Stimulated activated naive CD8-positive, alpha-beta T cell treated with anti-CD3 and anti-CD28 coated beads, Interleukin-15, Interleukin-2, amounts not matched to agents 100 U/mL and 50 U/mL, for 24 hours (primary cell): ENCODE results near the gene PLPP3.

Experiments
- ATAC-seq: fragments of 150-1000 bp; cut with Tn5 transposase; one replicate; pipeline ENCODE4 v1.10.0; 2021
- DNase-seq: peaks from one replicate; pipeline ENCODE4 v3.0.0; 2021

The PLPP3 gene

DNA sequence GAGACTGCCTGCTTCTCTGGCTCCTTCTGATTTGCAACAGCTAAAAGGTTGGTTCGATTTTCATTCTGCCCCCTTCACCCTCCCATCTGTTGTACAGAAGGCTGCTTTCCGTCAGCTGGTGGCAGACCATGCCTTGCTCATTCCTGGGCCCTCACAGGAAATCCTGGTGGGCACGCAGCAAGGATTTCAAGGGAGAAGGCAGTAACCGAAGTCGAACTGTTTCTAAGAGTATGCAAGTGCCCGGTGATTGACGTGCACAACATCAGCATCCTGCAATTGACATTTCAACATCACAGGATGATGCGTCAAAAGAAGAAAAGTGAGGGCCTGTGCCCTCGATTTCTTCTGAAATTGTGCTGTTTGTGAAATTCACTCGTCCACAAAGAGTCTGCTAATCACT is 83.8 kb downstream of the PLPP3 start:
- no peak for DNase-seq
- no peak for ATAC-seq

DNA sequence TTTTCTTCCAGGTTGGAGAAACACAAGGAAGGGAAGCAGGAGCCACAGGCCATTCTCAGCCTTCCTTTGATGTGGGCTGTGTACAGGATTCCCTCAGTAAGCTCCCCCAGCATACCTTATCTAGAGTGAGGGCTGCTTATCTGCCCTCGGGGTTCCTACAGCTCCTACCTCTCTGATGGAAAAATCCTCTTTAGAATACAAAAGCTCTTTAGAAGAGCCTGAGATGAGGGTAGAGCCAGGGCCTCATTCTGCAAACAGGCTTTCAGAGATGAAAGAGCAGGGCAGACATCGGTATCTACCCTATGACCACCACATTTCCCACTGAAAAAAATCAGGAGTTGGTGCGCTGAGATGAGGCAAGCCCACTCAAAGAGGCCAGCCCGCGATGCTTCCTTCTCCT is 85.1 kb downstream of the PLPP3 start:
- DNase-seq: no peak
- ATAC-seq: no peak

DNA sequence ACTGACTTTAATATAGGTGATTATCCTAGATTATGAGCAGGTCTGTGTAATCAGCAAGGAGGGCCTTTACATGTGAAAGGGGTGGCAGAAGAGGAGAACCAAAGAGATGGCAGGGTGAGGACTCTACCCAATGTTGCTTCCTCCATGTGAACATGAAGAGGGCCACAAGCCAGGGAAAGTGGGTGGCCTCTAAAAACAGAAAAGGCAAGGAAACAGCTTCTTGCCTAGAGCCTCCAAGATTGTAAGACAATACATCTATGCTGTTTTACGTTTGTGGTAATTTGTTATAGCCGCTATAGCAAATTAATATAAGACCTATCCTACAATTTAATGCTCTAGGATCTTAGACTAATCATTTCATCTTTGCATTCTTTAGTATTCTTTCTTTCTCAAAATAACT is 85.5 kb downstream of the PLPP3 start:
- DNase-seq (no peak), ATAC-seq (no peak)

DNA sequence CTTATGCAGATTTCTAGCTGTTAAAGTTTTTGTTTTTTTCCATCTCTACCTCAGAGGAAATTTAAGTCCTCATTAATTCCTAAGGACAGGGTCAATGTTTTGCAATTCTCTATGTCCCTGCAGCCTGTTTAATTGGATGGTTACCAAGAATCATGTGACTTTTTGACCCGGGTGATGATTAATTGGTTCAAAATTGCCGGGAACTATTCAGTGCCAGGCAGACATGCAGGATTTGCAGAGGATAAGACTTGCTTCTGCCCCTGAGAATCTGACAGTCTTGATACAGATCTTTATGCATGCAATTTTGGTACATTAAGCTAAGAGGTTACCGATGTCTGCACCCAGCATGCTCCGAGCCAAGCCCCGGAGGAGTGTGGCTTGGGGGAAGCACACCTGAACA is 87.9 kb downstream of the PLPP3 start:
- no peak for ATAC-seq
- DNase-seq: no peak

DNA sequence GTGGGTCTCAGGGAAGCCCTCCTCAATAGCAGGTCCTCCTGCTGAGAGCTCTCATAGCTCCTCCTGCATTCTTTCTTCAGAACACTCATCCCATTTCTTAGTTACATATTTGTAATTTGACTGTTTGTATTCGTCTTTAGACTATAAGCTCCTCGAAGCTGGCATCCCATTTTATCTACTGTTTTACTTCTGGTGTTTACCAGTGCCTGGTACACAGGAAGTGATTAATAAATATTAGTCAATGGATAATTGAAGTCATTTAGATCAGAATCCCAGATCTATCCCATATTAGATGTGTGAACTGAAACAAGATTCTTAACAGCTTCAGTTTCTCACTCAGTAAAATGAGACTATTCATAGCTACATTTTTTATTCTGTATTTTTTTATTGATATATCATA is 88.7 kb downstream of the PLPP3 start:
- ATAC-seq (no peak), DNase-seq (no peak)

DNA sequence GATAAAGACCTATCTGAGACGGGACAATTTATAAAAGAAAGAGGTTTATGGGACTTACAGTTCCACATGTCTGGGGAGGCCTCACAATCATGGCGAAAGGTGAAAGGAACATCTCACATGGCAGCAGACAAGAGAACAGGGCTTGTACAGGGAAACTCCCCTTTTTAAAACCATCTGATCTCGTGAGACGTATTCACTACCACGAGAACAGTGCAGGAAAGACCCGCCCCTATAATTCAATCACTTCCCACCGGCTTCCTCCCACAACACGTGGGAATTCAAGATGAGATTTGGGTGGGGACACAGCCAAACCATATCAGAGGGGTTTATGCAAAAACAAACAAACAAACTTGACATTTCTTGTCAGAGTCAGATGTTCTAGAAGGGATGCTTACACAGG is 89.7 kb downstream of the PLPP3 start:
- ATAC-seq (no peak), DNase-seq (no peak)

DNA sequence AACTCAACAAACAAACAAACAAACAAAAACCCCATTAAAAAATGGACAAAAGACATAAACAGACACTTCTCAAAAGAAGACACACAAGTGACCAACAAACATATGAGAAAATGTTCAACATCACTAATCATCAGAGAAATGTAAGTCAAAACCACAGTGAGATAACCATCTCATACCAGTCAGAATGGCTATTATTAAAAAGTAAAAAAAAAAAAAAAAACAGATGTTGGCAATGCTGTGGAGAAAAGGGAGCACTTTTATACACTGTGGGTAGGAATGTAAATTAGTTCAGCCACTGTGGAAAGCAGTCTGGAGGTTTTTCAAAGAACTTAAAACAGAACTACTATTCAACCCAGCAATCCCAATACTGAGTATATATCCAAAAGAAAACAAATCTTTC is 94.7 kb downstream of the PLPP3 start:
- DNase-seq (no peak), ATAC-seq (no peak)

DNA sequence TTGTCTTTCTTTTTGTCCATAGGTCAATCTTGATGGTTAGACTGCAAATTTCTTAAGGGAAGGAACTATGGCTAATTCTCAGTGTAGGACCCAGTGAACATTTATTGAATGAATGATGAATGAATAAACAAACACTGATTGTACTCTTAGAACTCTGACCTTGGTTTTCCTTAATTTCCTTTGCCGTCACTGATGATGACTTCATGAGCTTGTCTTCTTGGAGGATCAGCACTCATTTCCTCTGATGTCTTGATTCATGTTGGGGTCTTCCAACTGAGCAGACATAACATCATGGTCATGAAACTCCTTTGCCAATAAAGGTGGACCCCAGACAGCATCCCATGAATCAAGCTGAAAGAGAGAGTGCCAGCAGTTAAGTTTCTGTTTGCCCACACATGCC is 96.3 kb downstream of the PLPP3 start:
- no peak for ATAC-seq
- no peak for DNase-seq

DNA sequence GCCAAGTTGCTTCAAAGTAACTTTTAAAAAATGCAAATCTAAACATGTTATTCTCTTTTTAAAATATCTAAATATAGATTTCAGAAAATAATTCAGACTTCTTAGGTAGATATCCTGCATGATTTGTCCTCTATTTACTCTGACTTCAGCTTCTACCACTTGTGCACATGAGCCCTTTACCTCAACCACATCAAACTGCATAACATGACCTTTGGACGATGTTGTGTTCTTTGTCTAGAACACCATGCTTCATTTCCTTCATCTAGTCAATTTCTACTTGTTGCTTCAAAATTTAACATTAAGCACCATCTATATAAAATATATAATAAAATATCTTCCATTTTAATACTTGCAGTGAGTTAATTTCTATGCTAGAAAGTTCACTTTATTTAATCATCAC is 96.9 kb downstream of the PLPP3 start:
- ATAC-seq (no peak), DNase-seq (no peak)

DNA sequence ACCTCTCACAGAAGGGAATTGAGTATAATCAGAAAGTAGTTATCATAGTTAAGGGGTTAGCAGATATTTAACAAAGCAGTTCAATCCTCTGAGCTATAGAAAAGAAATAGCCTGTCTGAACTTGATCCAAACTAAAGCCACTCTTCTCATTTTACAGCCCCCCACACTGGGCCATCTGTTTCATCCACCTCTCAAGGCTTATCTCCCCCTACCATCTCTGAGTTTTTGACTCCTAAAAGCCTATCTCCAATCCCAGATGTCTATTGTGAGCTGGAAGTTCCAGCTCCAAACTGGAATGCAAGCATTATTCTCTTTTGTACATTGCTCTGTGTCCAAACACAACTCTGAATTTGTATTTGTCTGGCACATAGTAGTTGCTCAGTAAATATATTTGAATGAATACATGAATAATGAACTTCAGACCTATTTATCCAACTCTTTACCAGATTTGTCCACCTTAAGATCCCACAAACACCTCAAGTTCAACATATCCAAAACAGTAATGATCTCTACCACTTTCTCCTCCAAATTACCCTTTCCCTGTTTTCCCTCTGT is 98.1 kb downstream of the PLPP3 start:
- no peak for ATAC-seq
- no peak for DNase-seq

DNA sequence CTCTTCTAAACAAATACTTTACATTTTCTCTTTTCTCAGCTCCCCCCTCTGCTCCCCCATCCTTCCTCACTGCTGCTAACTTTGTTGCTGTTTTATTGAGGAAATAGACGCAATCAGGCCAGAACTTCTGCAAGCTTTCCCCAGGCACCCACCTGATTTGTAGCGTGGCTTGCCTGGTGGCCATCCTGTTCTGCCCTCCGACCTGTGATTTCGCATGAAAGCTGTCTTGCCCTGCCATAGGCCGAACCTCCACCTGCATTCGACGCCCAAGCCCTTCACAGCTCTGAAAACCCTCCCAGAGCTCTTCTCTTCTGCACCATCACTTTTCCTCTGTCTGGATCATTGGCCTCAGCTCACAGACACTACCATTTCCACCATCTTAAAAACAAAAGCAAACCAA is 100.6 kb downstream of the PLPP3 start:
- ATAC-seq: no peak

DNA sequence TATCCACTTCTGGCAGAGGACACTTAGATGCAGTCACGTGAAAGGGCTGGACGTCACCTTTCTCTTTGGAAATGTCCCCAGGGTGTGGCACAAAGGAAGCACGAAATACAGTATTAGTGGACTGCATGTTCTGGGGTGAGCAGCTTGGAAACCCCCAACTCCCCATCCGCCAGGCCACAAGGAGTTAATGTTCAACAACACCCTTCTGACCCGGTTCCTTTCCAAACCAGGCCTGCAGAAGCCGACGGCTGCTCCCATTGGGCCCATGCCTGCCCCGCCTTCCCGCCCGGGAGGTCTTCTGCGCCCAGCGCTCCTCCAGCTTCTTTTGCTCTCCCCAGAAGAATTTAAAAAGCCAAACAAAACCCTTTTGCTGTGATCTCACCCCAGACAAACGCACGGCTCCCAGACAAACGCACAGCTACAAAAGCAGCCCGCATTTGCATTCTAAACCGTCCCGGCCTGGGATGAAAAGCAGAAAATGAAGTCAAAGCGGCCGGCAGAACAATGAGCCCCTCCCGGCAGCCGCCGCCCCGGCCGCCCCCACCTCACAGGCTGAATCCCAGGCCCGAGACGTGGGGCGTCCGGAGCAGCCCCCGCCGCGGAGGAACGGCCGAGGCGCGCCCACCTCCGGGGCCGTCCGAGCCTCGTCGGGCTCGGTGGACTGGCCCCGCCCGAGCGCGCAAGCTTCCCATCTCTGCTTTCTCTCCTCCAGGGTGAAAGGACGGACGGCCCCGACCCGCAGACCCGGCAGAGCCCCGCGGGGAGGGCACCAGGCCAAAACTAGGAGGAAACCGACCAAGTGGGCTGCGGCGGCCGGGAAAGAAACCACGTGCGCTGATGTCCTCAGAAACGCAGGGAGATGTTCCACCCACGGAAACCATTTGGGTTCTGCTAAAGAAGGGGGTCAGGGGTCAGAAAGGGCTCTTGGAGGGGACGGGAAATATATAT is 101.9 kb downstream of the PLPP3 start:
- no peak for ATAC-seq
- DNase-seq: no peak

More for the DNA sequence above, 100.6 kb downstream of the PLPP3 start:
- DNase-seq: no peak

DNA sequence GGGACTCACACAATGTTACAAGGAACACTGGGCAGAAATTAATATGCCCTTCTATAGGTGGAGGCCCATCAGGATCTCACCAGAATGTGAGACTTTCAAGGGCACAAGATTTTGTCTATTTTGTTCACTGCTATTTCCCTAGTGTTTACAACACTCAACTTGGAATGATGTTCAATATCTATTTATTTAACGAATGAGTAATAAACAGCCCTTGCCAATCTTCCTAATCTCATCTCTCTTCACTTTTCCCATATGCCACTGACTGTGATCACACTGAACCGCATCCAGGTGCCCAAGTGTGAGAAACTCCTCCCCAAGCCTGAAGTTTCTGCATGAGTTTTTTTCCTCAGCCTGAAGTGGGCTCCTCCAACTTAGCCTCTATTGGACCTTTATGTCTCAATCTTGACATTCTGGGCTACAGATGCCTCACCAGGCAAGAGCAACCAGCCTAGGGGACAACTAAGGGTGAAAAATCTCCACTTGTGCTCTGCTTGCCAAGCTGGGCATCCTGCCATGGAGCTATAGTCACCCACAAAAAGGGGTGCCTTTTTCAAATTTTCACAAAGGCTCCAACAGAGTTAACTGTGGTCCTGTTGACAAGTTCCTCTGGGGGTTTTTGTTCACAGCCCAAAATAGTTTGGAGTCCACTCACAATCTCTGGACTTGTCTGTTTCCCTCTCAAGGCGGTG is 105.6 kb downstream of the PLPP3 start:
- ATAC-seq (no peak), DNase-seq (no peak)

DNA sequence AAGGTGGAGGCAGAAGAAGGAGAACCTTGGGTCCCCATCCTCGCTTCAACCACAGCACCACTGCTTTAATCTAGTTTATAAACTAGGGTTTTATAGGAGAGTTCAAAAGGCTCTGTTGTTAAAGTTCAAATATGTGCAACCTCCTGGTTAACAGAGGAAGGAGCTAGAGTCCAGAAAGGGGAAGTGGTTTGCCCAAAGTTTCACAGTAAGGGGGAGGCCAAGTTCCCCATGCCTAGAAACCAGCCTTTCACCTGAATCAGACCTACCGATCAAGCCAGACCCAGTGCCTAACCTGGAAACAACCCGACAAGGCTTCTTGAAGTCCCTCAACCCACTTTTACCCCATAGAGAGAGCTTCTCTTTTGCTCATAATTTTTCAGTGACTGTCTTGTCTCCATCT is 106.5 kb downstream of the PLPP3 start:
- ATAC-seq (no peak), DNase-seq (no peak)

DNA sequence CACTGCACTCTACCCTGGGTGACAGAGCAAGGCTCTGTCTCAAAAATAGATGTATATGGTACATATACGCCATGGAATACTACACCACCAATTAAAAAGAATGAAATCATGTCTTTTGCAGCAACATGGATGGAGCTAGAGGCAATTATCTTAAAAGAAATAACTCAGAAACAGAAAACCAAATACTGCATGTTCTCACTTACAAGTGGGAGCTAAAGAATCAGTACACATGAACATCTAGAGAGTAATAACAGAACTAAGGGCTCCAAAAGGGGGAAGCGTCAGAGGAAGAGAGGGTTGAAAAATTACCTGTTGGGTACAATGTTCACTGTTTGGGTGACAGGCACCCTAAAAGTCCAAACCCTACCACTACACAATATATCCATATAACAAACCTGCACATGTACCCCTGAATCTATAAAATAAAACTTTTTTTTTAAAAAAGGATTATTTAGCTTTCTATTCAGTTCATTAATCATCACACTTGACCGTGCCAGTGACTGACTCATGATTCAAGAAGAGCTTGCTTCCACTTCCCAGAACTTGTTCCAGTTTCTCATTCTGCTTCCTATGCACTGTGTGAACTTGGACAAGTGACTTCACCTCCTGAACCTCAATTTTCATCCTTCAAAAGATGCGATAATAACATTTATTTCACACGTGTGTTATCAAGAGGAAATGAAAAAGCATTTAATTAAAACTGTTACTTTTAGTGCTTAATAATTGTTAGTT is 109.6 kb downstream of the PLPP3 start:
- DNase-seq (no peak), ATAC-seq (no peak)

DNA sequence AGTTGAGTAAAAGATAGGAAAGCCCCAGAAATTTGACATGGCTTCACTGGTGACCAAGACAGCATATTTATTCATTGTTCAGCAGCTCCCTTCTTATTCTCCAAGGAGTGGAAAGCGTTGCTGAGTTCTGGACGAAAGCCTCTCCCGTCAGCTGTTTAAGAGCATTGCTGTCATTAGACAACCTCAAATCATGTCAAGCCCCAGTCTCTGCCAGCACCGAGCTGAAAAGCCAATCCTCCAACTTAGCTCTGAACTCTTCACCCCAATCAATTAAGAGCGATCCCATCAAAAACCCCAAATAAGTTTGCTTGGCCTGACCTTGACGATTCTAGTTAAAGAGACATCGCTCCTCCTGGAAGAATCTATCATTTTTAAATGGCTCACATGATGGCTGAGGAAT is 110.8 kb downstream of the PLPP3 start:
- no peak for DNase-seq
- ATAC-seq: no peak

DNA sequence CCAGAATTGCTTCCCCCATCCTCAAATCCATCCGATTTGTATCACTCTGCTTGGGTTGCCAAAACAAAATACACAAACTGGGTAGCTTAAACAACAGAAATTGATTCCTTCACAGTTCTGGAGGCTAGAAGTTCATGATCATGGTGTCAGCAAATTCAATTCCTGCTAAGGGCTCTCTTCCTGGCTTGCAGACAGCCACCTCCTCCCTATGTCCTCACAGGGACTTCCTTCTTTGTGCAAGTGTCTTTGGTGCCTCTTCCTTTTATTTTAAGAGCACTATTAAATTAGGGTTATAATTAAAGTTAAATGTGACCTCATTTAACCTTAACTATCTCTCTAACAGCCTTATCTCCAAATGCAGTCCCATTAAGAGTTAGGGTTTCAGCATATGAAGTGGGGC is 112.8 kb downstream of the PLPP3 start:
- ATAC-seq: no peak
- no peak for DNase-seq

DNA sequence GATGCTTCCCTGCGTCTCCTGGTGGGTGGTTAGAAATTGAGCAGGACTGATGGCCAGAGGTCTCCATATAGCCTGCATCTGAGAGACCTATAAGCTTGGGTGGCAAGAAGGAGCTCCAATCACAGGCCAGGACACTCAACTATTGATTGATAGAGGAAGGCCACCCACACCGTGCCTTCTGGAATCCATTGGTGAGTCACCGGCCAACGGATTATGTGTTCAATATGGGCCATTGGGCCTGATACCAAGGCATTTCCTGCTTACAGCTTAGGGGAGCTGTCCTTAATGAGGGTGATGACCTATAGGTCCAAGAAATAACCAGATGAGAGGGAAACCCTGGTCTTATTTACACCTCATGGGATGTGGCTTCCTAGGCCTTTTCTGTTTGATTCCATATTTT is 115.1 kb downstream of the PLPP3 start:
- DNase-seq: no peak
- ATAC-seq: no peak

DNA sequence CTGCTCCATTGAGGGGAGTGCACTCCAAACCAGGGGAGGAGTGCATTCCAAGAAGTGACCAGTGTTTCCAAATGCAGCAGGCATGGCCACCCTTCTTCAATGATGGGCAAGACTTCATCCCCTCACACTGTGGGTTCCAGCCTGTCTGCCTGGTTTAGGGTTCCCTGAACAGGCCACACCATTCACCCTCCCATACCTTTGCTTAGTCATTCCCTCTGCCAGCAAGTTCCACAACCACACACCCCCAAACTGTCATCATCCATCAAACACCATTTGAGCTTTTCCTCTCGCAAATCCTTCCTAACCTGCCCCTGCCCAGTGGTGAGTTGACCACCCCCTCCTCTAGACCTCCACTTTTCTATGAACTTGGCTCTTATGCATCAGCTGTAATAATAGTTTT is 116.0 kb downstream of the PLPP3 start:
- DNase-seq (no peak), ATAC-seq (no peak)

DNA sequence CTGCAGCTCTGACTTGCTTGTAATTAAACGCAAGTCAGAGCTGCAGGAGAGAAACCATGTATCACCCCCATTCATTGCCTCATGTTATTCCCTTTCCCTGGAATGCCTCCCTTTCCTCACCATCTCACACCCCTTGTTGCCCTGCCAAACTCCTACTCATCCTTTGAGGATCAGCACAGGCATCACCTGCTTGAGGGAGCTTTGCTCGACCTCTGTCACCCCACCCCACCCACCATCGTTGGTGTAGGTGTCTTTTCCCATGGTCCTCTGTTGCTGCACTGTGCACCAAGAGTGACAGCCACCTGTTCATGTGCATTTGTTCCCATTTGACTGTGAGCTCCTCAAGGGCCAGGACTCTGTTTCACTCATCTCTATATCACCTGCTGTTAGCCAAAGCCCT is 117.2 kb downstream of the PLPP3 start:
- no peak for ATAC-seq

DNA sequence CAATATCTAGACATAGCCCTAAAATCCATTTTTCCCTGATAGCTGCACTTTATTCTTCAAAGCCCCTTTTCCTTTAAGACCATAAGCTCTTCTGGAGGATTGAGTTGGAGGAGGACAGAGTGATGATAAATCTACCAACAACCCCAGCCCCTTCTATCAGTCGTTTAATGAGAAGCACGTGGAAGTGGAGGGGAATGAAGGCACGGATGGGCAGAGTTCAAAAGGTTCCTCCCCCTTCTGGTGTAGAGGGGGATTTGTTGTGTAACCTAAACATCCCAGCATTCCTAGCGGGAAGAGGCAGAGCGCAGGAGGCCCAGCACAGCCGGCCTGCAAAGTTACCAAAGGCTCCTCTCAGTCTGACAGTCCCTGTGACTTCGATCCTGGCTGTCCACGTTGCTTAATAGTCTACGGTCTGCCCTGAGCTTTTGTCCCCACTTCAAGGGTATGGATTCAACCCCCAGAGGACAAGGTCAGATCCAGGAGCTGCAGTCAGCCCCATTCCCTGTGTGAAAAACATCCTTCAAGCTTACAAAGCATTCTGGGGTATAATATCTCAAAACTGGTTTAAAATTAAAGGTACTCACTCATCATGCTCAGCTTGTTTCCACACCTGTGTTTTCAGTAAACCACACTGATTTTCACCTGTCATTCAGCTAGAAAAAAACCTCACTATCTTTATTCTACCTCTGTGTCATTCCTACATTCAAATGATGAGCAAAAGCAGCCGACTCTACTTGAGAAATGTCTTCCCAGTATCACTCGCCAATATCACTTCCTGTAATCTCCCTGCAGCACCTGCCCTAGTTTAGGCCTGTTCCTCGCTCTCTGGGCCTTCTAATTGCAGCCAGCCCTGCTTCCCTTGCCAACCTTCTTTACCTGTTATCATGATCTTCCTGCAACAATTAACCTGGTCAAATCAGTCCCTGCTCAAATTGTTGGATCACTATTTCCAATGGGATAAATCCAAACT is 117.9 kb downstream of the PLPP3 start:
- DNase-seq (no peak), ATAC-seq (no peak)

More for the DNA sequence above, 117.2 kb downstream of the PLPP3 start:
- DNase-seq: no peak

DNA sequence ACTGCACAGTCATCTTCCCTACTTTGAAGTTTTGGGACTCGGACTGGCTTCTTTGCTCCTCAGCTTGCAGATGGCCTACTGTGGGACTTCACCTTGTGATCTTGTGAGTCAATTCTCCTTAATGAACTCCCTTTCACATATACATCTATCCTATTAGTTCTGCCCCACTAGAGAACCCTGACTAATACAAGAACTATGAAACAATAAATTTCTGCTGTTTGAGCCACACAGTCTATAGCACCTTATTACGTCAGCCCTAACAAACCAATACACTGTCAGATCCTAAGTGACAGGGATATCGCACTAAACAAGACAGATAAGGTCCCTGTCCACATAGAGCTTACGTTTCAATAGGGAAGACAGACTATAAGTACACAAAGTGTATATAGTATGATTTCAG is 120.1 kb downstream of the PLPP3 start:
- DNase-seq: no peak
- ATAC-seq: no peak
